SK-N-MC (cell line): ENCODE measurements around the gene SLC12A3.

ENCODE experiments used
- EZH2 ChIP-seq: fragments of 200-600 bp; sonication (generic); IDR thresholded peaks from one replicate; pipeline ENCODE4 v1.6.1; 2017; ENCODE audit warnings: antibody characterized with exemption
- POLR2AphosphoS5 ChIP-seq: IDR thresholded peaks from 2 replicates; pipeline ENCODE4 v1.6.1; 2012; ENCODE audit warnings: mild to moderate bottlenecking, low read depth, low read length, borderline replicate concordance

- TF ChIP-seq EZH2: no peak
- no peak for TF ChIP-seq POLR2AphosphoS5
Measured at GRCh38 chr16:56882077-56882800, 17.2 kb downstream of the SLC12A3 start.
